H9 (cell line): ENCODE results near the gene IFNA5. TPM values are rescaled to one million over a fixed set of nuclear protein-coding genes. Genes with fewer than 3 reads are reported as not detected.

Experiments used
- DNase-seq: peaks from one replicate; pipeline ENCODE4 v3.0.0-alpha.2; 2017
- H2AFZ ChIP-seq: one replicate; pipeline ENCODE4 v1.6.1; 2013; ENCODE audit warnings: mild to moderate bottlenecking, low read length, control low read depth, moderate library complexity
- H2AK5ac ChIP-seq: 2 replicates; pipeline ENCODE4 v1.6.1; 2013; ENCODE audit warnings: low read length, control low read depth, mixed read lengths; ENCODE audit not compliant: insufficient read length
- H2BK120ac ChIP-seq: one replicate; pipeline ENCODE4 v1.6.1; 2013; ENCODE audit warnings: low read depth, mild to moderate bottlenecking, low read length, control low read depth, inconsistent platforms; ENCODE audit not compliant: poor library complexity, severe bottlenecking
- H2BK12ac ChIP-seq: 2 replicates; pipeline ENCODE4 v1.6.1; 2013; ENCODE audit warnings: low read length, control low read depth, mixed read lengths, low read depth; ENCODE audit not compliant: insufficient read length
- H2BK15ac ChIP-seq: 2 replicates; pipeline ENCODE4 v1.6.1; 2013; ENCODE audit warnings: low read depth, low read length, control low read depth
- H2BK20ac ChIP-seq: one replicate; pipeline ENCODE4 v1.6.1; 2013; ENCODE audit warnings: low read depth, mild to moderate bottlenecking, low read length, control low read depth, inconsistent platforms; ENCODE audit not compliant: poor library complexity, severe bottlenecking
- H2BK5ac ChIP-seq: 2 replicates; pipeline ENCODE4 v1.6.1; 2013; ENCODE audit warnings: low read length, control low read depth, mixed read lengths; ENCODE audit not compliant: insufficient read length
- H3K14ac ChIP-seq: 2 replicates; pipeline ENCODE4 v1.6.1; 2013; ENCODE audit warnings: low read length, control low read depth; ENCODE audit not compliant: insufficient read depth
- H3K18ac ChIP-seq: 2 replicates; pipeline ENCODE4 v1.6.1; 2013; ENCODE audit warnings: low read depth, mild to moderate bottlenecking, mixed read lengths, low read length, control low read depth; ENCODE audit not compliant: insufficient read length
- H3K23ac ChIP-seq: 2 replicates; pipeline ENCODE4 v1.6.1; 2013; ENCODE audit warnings: low read length, control low read depth, mixed read lengths, low read depth; ENCODE audit not compliant: insufficient read length
- H3K23me2 ChIP-seq: 2 replicates; pipeline ENCODE4 v1.6.1; 2013; ENCODE audit warnings: low read depth, mild to moderate bottlenecking, mixed read lengths, low read length, control low read depth; ENCODE audit not compliant: insufficient read length, poor library complexity, severe bottlenecking
- H3K27ac ChIP-seq: 2 replicates; pipeline ENCODE4 v1.5.1; 2013; ENCODE audit warnings: low read length, control low read depth, mixed read lengths, low read depth; ENCODE audit not compliant: insufficient read length
- H3K27me3 ChIP-seq: 2 replicates; pipeline ENCODE4 v1.6.1; 2013; ENCODE audit warnings: low read length, control low read depth, inconsistent platforms; ENCODE audit not compliant: insufficient read depth
- H3K4ac ChIP-seq: 2 replicates; pipeline ENCODE4 v1.6.1; 2013; ENCODE audit warnings: low read depth, mild to moderate bottlenecking, control low read depth, inconsistent platforms, low read length, moderate library complexity
- H3K4me1 ChIP-seq: 2 replicates; pipeline ENCODE4 v1.6.1; 2013; ENCODE audit warnings: low read length, control low read depth, inconsistent platforms; ENCODE audit not compliant: insufficient read depth
- H3K4me2 ChIP-seq: 2 replicates; pipeline ENCODE4 v1.6.1; 2013; ENCODE audit warnings: low read length, control low read depth, mixed read lengths; ENCODE audit not compliant: insufficient read length, insufficient read depth
- H3K56ac ChIP-seq: 2 replicates; pipeline ENCODE4 v1.6.1; 2013; ENCODE audit warnings: low read depth, mild to moderate bottlenecking, mixed read lengths, low read length, control low read depth; ENCODE audit not compliant: insufficient read length
- H3K79me1 ChIP-seq: 2 replicates; pipeline ENCODE4 v1.6.1; 2013; ENCODE audit warnings: low read depth, mild to moderate bottlenecking, moderate library complexity, low read length, control low read depth, inconsistent platforms; ENCODE audit not compliant: insufficient read depth, poor library complexity, severe bottlenecking
- H3K79me2 ChIP-seq: 2 replicates; pipeline ENCODE4 v1.6.1; 2013; ENCODE audit warnings: low read length, control low read depth, inconsistent platforms; ENCODE audit not compliant: insufficient read depth
- H3K9ac ChIP-seq: 2 replicates; pipeline ENCODE4 v1.6.1; 2013; ENCODE audit warnings: low read length, control low read depth, mixed read lengths; ENCODE audit not compliant: insufficient read length; ENCODE audit errors: extremely low read depth
- H3K9me3 ChIP-seq: one replicate; pipeline ENCODE4 v1.6.1; 2013; ENCODE audit warnings: low read depth, low read length, inconsistent platforms; ENCODE audit not compliant: control insufficient read depth
- H3T11ph ChIP-seq: one replicate; pipeline ENCODE4 v1.6.1; 2013; ENCODE audit warnings: mild to moderate bottlenecking, low read length, control low read depth, inconsistent platforms
- H4K20me1 ChIP-seq: one replicate; pipeline ENCODE4 v1.6.1; 2013; ENCODE audit not compliant: control insufficient read depth, insufficient read length, insufficient read depth
- H4K5ac ChIP-seq: 2 replicates; pipeline ENCODE4 v1.6.1; 2013; ENCODE audit warnings: low read depth, mild to moderate bottlenecking, mixed read lengths, low read length, control low read depth; ENCODE audit not compliant: insufficient read length
- H4K8ac ChIP-seq: replicated peaks from 2 replicates; pipeline ENCODE4 v1.6.1; 2013; ENCODE audit warnings: low read length, control low read depth, mixed read lengths, low read depth; ENCODE audit not compliant: insufficient read length
- H4K91ac ChIP-seq: 2 replicates; pipeline ENCODE4 v1.6.1; 2013; ENCODE audit warnings: low read depth, mild to moderate bottlenecking, moderate library complexity, mixed read lengths, low read length, control low read depth; ENCODE audit not compliant: insufficient read length
- H3K27ac Mint-ChIP-seq, 3 experiments: 2 replicates in 2 of 3; 3 replicates in 1 of 3; pipeline ENCODE4 v1.8.0; 2020 to 2021; ENCODE audit warnings: mixed read lengths in 3 of 3, mild to moderate bottlenecking in 1 of 3, moderate library complexity in 1 of 3
- H3K27me3 Mint-ChIP-seq: 2 replicates; pipeline ENCODE4 v1.8.0; 2021; ENCODE audit warnings: low read depth, mild to moderate bottlenecking, moderate library complexity, mixed read lengths
- H3K36me3 Mint-ChIP-seq, 3 experiments: 2 replicates in 2 of 3; 3 replicates in 1 of 3; pipeline ENCODE4 v1.8.0; 2020 to 2021; ENCODE audit warnings: low read depth in 3 of 3, mixed read lengths in 3 of 3; ENCODE audit not compliant: insufficient read depth in 1 of 3
- H3K4me1 Mint-ChIP-seq, 2 experiments: 2 replicates each; pipeline ENCODE4 v1.8.0; 2020; ENCODE audit warnings: mixed read lengths in 2 of 2
- H3K4me3 Mint-ChIP-seq, 2 experiments: 2 replicates in 1 of 2; 3 replicates in 1 of 2; pipeline ENCODE4 v1.8.0; 2020 to 2021; ENCODE audit warnings: mild to moderate bottlenecking in 2 of 2, mixed read lengths in 2 of 2, moderate library complexity in 1 of 2
- H3K9me3 Mint-ChIP-seq, 2 experiments: 2 replicates in 1 of 2; 3 replicates in 1 of 2; pipeline ENCODE4 v1.8.0; 2020; ENCODE audit warnings: mild to moderate bottlenecking in 2 of 2, mixed read lengths in 2 of 2, moderate library complexity in 1 of 2
- WGBS: extraction: QIAGEN DNeasy Blood & Tissue Kit; methylation state at CpG from one replicate; pipeline ENCODE4 v1.1.7; 2013; ENCODE audit warnings: missing lambda C conversion rate, low lambda C conversion rate, mixed read lengths; ENCODE audit not compliant: insufficient read length; ENCODE audit errors: extremely low coverage; 5-methylcytosine and 5-hydroxymethylcytosine counted together
- total RNA-seq: library from RNA; stranded (reverse); gene quantifications from 2 replicates; pipeline ENCODE4 v1.2.1, GENCODE V29; 2021
- TF ChIP-seq, protein P1 (sequence below): fragments of 200-600 bp; sonication (generic); conservative IDR thresholded peaks from 3 replicates; pipeline ENCODE4 v1.8.0; 2021; ENCODE audit warnings: antibody characterized with exemption, mild to moderate bottlenecking

The IFNA5 gene
- total RNA-seq, 1 experiment from 2014 or later: not detected

DNA sequence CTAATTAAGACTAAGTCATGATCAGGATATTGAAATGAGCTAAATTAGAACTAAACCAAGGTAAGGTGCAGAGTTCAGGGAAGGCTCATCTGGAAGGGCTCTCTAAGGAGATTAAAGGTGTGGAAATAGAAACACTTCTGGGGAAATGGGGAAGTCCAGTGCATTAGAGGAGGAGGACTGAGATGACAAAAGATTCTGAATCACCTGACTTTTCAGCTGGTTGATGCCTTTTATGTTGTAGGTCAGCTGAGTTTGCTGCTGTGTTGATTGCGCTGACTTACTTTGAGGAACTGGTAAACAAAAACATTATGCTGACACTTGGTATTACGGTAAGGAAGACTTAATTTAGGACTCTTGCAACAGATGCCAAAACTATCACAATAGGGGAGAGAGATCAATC is 23.8 kb downstream of the IFNA5 start:
- Histone ChIP-seq H3K79me1 (no peaks in the 10 kb centered on the region), H3K9me3 (no peaks in the 10 kb centered on the region), H4K8ac (no peak overlapping the region), H3K79me2 (no peaks in the 10 kb centered on the region), H4K20me1 (no peaks in the 10 kb centered on the region), H2BK5ac (no peak overlapping the region), H3T11ph (no peak overlapping the region), H4K91ac (no peak overlapping the region), H2BK12ac (no peak overlapping the region), H3K14ac (no peak overlapping the region), H3K18ac (no peak overlapping the region), H3K27me3 (no peaks in the 10 kb centered on the region), H3K4ac (no peak overlapping the region), H2AK5ac (no peak overlapping the region), H2AFZ (no peak overlapping the region), H2BK15ac (no peak overlapping the region), H2BK120ac (no peak overlapping the region), H4K5ac (no peak overlapping the region), H3K27ac (no peak overlapping the region), H3K23me2 (no peaks in the 10 kb centered on the region), H3K56ac (no peak overlapping the region), H3K4me1 (no peaks in the 10 kb centered on the region), H3K9ac (no peak overlapping the region), H3K23ac (no peak overlapping the region), H2BK20ac (no peak overlapping the region), H3K4me2 (no peak overlapping the region)
- no peak for DNase-seq
- Mint-ChIP-seq H3K9me3 (peaks cover 0 to 1% of the 10 kb centered on the region in 2 experiments; a peak in 3 of 5 replicates), H3K27ac (no peak overlapping the region), H3K4me1 (no peaks in the 10 kb centered on the region), H3K27me3 (peaks cover 36% of the 10 kb centered on the region), H3K4me3 (no peak overlapping the region), H3K36me3 (no peaks in the 10 kb centered on the region)
- TF ChIP-seq, protein P1, sequence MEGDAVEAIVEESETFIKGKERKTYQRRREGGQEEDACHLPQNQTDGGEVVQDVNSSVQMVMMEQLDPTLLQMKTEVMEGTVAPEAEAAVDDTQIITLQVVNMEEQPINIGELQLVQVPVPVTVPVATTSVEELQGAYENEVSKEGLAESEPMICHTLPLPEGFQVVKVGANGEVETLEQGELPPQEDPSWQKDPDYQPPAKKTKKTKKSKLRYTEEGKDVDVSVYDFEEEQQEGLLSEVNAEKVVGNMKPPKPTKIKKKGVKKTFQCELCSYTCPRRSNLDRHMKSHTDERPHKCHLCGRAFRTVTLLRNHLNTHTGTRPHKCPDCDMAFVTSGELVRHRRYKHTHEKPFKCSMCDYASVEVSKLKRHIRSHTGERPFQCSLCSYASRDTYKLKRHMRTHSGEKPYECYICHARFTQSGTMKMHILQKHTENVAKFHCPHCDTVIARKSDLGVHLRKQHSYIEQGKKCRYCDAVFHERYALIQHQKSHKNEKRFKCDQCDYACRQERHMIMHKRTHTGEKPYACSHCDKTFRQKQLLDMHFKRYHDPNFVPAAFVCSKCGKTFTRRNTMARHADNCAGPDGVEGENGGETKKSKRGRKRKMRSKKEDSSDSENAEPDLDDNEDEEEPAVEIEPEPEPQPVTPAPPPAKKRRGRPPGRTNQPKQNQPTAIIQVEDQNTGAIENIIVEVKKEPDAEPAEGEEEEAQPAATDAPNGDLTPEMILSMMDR: no peak
- WGBS: no CpG with 5 or more reads among the region's 2 CpGs
